Measurements from ENCODE around the gene INIP.
A peak's percentile ranks its signal among the peaks of the same experiment; 100 is the strongest.

Gene INIP

DNA sequence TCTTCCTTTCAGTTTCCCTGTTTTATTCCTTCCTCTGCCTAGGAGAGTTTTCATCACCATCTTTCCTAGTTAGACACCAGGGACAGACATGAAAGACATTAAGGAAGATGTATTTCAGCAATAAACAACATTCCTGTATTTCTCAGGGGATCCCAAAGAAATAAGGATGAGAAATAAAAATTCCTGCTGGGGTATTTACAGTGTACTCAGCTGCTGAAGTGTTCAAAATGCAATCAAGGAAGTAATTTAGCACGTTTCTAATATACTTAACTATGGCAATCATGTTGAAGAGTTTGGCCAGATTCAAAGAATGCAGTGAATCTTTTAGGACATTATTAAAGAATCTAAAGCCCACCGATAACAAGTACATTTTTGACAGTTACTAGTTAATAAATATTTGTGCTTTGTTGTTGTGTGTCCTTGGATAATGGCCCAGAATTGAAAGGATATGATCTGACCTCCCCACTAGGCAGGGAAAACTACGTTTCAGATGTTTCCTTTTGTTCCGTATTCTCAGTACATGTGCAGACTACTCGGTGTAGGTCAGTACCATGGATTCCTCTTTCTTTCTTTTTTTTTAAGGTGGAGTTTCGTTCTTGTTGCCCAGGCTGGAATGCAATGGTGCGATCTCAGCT is 46.8 kb downstream of the INIP start:
- no peak for DNase-seq

DNA sequence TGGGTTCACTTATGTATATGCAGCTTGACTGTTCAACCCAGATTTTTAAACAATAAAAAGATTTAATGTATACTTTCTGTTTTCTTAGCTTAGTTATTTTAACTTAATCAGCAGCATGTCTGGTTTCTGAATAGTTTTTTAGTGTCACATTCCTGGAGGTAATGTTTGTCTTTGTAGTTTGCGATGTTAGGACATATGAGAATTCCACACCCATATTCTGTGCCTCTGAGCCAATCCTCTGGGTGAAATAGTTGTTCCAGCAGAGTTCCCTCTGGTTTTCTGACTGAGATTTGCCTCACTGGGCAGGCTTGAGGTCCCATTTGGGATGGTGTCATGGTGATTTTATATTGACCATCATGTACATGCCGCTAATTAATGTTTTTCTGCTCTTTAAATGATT is 48.6 kb downstream of the INIP start:
- DNase-seq: no peak

DNA sequence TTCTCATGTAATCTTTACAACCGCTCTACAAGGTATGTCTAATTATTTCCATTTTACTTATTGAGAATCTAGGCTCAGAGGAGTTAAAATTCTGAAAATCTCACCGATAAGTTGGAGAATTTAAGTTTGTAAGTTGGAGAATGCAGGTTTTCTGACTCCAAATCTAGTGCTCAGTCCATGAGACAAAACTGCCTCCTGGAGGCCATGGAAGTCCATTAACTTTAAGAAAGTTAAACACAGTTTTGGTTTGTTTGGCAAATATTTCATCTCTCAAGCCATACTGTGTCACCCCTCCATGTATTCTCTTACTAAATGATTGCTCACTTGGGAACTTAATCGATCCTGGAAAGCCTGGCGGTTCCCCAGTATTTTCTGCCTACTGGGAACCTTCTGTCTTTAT is 52.6 kb downstream of the INIP start:
- peak in 1 of 5 experiments; percentile 10 for DNase-seq

DNA sequence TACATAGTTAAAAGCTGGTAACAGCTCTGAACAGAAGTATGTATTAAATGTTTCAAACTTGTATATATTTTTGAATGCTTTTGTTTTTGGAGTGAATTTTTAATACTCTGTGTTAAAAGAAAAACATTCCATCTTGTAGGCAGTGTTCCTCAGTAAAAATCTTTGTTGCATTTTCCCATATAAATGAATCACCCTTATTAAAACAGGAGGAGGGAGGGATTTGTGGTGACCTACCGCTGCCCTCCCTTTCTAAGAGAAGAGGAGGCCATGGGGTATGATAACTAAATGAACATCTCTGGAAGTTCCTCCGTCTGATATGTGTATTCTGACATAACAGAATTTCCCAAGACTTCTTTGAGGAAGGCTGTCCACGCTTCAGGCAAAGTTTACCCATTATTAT is 53.4 kb downstream of the INIP start:
- DNase-seq: no peak

DNA sequence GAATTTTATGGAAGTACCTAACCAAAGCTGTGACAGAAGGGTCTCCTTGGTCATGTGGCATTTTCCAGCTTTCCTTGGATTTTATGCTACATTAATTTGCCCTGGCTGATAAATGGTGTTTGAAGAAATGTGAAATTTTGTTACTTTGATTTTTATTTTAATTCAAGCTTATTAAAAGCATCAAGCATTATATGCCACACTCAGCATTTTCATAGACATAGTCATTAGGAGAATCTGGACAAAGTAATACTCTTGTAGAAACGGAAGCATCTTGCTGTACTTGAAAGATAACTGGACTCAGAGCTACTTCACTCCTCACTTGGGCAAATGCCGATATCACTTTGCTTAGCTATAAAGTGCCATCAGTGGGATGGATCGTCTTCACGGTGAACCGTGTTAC is 54.2 kb downstream of the INIP start:
- DNase-seq: no peak

DNA sequence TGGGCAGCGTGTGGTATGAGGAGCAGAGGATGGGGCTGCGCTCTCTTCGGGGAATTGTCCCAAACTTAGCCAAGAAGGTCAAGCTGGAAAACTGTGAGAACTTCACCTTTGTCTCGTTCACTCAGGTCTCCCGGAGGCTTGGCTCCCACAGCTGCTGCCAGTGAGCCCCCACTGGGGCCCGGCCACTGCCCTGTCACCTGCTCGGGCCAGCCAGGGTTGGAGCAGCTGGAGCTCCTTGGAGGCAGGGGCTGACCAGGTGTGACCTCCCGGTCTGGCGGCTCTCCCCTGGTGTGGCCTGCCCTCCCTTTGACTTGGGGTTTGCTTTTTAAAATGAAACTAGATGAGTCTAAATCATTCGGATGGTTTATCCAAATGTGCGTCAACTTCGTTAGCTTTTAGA is 58.0 kb downstream of the INIP start:
- DNase-seq: no peak

DNA sequence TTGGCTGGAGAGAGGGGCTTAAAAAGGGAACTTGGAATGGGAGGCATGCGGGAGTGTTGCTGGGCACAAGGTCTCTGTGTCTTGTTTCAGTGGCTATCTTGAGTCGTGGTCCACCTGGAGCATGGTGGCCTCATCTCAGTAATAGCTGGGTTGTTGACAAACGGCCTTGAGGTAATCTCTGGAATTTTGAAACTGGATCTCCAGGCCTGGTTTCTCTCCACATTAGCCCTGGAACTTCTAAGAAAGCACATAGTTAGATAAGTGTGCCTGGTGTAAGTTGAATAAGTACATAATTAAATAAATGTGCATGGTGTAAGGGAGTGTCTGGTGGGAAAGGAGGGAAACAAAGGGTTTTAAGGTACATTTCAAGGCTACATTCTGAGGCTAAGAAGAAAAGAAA is 62.2 kb downstream of the INIP start:
- DNase-seq: no peak

DNA sequence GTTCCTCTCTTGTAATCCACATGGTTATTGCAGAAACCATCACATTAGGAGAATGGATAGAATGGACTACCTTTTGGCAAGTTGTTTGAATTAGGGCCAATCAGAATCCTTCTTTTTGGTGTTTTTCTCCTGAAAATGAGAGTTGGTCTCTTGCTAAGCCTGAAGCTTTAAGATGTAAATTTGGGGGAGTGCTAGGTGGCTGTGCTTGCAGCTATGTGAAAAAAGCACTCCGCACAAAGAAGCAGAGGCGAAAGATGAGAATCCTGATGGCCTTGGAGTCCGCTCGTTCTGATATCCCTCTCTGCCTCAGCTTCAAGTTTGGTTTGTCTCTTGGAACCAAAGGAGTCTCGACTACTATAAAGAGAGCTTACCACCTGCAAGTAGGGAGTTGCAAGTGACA is 63.6 kb downstream of the INIP start:
- DNase-seq: no peak

DNA sequence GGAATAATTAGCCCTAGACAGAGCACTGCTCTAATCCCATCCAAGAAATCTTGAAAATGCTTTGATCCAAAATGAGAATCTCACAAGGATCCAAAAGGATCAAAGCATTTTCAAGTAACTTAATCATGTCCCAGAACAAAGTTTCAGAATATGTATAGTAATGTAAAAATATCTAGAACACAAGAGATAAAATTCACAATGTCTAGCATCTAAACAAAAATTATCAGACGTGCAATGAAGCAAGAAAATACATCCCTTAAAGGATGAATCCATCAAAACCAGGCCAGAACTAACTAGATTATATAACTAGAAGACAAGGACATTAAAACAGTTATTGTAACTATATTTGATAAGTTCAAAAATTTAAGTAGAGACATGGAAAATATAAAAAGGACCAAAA is 69.3 kb downstream of the INIP start:
- DNase-seq: no peak

DNA sequence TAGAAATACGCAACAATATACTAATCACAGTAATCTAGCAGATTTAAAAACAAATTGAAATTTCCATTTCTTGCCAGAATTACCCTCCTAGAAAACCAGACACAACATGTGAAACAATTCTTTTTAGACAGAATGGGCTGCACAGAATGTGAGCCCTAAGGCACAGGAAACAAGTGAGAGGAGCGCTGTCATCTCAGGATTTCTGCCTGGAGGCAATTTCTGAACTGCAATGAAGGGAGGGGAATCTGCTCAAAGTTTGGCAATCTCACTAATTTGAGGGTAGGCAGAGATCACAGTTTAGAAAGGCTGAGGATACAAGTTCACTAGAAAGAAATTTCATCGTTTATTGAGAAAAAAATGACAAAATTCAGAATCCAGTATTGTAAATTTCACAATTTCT is 70.3 kb downstream of the INIP start:
- DNase-seq: no peak

DNA sequence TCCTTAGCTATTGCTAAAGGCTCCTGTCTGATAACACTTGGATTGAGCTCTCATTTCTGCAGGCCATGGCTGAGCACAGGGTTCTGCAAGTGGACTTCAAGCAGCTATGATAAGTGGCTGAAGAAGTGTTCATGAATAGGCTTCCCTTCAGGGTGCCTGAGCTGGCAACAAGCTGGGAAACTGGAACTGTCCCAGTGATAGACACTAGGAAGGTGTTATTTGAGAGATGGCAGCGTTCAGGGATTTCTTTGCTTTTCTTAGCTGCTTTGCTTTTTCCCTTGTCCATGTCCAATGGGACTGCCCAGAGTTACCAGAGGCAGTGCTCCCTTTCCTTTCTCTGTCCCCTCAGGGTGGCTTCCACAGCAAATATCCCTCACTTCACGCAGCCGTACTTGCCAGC is 75.8 kb downstream of the INIP start:
- DNase-seq: no peak

DNA sequence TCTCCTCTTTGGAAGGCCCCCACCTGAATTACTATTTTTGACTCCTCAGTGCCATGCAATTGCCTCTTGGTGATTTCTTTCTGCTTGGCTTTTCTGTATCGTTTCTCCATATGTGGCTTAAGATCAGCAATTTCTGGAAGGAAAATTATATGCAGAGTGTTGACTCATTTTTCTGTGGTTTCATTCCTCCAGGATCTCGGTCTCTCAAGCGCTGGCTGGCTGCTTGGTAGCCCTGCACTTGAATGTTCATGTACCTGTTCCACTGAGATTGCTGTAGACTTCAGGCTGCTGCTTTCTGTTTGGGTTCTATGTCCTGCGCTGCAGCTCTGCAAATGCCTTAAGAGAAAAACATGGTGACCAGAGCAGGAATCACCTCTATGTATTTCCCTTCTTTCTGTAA is 77.6 kb downstream of the INIP start:
- DNase-seq: no peak

Data from T-helper 2 cell (primary cell).